HG03196 (cell line): ENCODE data around the gene OTUD7B.

Source experiments
- ATAC-seq: cut with Tn5 transposase; IDR thresholded peaks from one replicate; pipeline ENCODE4 v1.9.1; 2021; ENCODE audit not compliant: unreplicated experiment

Gene OTUD7B

DNA sequence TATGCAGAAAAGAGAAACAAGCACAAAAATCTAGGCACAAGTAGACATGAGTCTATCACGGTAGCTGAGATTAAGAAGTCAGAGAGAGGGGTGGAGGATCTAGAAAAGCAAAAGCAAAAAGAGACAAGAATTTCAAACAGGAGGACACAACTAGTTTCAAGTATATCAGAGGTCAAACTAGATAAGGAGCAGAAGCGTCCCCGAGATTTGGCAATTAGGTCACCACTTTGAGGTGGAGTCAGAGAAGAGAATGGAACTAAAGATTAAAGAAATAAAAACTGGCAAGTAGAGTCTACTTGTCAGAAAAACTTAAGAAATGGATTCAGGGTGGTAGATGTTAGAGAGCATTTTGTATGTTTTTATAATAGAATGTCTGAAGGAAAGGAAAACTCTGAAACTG is 85.2 kb downstream of the OTUD7B start:
- ATAC-seq, result no peak

DNA sequence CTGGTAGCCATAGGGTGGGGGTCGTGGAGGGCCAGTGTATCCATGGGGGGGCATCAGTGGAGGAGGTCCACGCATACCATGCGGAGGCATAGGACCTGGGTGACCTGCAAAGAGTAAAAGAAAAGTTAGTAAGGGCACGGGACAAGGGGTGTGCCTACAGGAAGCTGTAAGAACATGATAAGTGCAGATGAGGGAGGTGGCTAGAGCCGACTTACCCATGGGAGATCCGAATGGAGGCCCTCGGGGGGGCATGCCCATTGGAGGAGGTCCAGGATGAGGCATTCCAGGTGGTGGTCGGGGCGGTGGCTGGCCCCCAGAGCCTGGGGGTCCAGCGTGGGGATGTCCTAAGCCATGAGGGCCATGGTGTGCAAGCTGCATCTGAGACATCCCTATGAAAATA is 86.9 kb downstream of the OTUD7B start:
- ATAC-seq, result no peak

DNA sequence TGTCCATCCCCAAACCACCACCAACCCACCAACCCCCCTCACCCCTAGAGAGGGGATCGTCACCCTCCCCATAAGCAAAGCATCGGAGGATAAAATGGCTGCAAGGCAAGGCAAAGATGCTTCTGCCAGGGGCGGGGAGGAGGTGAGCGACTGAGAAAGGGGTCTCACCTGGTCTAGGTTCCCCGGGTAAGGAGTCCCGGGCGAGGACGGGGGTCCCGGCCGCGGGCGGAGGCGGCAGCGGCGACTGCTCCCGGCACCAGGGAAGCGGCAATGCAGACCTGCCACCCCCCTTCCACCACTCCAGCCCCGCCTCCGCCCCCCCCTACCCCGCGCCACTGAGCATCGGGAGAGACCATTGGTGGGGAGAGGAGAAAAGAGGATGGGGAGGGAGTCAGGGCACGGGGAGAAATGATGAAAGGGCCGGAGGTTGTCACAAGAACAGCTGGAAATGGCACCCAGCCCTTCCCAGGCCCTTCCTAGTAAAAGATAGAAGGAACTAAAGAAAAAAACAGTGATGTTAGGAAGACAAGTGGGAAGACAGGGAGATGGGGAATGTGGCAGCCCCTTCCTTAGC is 92.9 kb downstream of the OTUD7B start, which contains the start of gene SV2A:
Gene SV2A (minus strand): TSS at position 274 of the 574 bp plus-strand sequence. CDS start 4,004 bp downstream, outside the sequence.
- ATAC-seq, result no peak

DNA sequence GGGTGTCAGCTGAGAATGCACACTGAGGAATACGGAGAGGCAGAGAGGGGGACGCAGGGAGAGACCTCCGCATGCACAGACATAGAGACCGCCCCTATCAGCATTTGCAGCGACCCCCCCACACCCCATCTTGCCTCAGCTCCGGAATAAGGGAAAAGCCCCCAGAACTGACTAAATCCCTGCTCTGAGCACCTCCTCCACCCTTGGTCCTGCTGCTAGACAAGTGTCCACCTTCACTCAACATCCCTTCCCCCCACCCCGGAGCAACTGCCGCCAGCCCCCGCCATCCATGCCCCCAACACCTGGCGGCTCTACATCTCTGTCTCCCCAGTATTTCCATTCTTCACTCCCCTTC is 93.7 kb downstream of the OTUD7B start:
- ATAC-seq, result no peak

DNA sequence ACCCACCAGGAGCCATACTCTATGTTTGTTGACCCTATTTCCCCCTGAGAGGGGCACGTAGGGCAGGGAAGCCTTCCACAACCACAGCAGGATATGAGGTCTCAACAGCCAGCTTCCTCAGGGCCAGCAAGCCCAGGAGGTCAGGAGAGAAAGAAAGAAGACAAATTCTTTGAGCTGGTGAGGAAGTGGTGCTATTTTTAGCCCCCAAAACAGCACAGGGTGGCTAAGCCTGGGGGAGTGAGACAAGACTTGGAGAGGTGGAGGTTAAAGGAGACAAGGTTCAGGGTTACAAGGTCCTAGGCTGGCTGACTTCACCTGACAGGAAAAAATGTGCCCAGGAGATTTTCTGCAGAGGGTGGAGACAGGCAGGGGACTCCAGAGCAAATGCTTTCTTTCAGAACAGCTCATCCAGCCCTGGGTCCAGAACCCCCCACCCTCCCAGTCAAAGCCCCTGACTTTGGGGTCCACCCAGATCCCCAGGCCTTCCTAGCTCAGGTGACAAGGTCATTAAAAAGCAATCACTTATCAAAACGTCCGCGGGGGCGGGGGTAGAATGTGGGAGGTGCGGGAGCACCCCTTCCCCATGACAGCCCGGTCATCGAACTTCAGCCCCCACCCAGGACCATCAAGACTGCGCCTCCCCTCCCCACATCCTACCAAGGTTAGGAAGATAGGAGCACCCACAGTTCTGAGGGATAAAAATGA is 94.2 kb downstream of the OTUD7B start:
- ATAC-seq, result no peak

DNA sequence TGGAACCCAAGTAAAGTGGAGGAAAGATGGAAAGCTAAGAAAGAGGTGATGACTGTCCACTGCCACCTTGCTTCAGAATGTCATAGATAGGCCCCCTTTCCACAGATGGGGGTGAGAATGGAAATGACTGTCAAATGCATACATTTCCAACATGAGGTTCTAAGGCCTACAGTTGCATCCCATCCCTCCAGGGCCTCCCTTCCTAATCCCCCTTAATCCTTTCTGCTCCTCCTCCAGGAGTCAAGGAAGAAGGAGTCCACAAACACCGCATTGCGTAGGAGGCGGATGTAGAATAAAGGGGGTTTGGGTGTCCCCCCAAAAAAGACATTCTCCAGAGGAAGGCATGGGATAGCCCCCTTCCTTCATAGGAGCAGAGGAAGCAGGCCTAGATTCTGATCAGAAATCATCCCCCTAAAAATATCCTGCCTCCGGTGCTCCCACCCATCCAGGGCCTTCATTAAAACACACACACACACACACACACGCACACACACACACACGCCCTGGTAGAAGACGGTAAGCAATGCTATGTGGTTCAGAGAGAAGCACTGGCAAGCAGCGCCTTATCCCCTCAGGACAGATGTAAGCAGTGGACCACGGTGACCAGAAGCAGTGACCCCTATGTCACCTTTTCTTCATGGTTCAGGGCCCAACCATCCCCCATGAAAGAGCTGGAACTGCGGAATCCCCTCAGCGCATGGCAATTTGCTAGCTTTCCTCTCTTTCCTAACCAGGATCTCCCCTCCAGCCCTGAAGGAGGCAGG is 94.9 kb downstream of the OTUD7B start:
- ATAC-seq, result no peak

DNA sequence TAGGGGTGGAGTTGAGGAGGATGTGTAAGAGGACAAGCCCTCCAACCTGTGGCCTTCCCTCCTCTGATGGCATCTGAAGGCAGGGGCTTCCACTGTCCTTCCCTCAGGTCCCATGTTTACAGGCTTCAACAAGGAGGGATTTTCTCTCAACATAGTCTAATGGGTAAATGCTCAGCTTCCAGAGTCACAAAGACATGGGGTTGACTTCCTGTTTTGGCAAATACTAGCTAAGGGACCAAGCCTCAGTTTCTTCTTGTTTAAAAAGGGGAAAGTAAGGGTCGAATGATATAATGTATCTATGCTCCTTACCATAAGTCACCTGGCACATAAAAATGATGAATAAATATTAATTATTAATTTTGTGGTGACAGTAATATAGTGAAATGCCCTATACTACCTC is 96.0 kb downstream of the OTUD7B start:
- no peak for ATAC-seq

DNA sequence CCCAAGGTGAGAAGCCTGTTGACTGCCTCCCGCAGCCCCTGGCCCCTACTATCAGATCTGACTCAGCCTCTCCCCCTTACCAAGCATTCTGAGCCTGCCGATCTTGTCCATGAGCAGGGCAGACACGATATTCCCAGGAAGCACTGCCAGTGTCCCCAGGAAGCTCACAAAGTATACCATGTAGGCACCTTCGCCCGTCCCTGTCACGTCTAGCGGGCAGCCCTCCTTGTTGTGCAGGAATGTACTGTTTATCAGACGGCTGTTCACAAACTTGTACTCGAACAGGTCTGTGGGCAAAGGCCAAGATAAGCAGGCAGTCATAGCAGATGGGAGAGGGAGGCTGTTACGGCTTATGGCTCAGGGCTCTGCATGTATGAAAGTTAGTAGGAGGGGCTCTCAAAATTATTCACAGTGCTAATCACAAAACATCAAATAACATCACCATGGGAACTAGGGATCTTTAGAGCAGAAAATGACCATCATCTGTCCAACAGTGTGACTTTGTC is 103.9 kb downstream of the OTUD7B start:
- no peak for ATAC-seq

DNA sequence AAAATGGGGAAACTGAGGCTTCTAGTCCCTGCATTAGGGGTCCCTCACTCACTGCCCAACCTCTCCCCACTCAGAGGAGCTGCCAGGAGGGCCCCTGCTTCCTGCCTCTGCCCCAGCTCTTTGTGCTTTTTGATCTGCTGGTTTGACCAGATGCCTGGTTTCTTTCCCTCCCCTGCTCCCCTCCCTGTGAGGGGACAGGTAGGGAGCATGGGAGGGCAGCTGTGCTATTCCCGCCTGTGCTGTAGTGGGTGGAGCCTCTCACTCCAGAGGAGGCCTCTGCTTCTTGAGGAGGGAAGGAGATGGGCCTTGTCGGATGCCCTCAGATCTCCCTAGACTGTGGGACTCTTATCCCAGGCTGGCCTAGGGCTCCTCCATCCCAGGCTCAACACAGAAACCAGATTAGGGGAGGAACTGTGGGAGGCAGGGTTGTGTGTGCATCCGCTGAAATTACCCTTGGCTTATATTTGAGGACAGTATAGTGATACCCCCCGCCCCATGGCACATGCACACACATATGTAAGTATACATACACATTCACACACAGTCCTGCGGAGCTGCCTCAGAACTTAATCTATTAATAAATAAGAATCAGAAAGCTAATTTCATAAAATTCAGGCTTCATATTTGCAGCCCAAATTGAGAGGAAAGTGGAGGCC is 106.6 kb downstream of the OTUD7B start:
- ATAC-seq, result no peak

DNA sequence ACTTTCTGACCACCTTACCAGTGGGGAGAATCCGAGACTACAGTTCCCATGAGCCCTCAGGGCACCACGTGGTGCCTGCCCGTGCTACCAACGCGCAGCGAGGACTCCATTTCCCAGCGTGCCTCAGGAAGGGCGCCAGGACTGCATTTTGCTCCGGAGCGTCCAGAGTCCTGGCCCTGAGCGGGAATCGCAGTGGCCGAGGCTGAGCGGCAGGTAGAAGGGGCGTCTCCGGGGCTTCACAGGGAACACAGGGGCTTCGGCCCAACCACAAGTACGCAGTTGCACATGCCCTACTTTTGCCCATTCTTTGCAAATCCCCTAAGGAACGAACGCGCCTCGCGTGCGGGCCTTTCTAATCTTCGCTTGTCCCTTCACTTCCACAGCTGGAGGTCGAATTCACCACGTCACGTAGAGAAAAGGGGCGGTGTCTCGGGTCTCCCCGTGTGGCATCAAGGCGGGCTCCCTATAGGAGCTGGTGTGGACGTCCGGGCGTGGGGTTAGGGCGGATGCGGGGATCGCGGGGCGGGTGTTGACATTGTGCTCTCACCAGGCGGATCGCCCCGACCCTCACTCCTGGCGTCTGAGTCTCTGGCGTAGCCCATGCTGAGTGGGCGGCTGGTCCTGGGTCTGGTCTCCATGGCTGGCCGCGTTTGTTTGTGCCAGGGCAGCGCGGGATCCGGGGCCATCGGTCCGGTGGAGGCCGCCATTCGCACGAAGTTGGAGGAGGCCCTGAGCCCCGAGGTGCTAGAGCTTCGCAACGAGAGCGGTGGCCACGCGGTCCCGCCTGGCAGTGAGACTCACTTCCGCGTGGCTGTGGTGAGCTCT is 110.9 kb downstream of the OTUD7B start, which contains the start of gene BOLA1:
Gene BOLA1 (plus strand): TSS at position 109 of the 825 bp plus-strand sequence. CDS start 492 bp downstream, at position 601.
- ATAC-seq, result peak; percentile 93

DNA sequence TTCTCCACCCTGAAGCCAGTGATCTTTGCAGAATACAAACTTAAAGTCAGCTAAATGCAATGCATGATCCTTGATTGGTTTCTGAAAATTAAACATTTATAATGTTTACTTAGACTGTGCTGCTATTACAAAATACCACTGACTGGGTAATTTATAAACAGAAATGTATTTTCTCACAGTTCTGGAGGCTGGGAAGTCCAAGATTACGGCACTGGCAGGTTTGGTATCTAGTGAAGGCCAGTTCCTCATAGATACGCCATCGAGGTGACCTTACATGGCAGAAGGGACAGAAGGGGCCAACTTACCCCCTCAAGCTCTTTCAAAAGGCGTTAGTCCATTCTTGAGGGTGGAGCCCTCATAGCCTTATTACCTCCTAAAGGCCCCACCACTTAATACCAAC is 114.0 kb downstream of the OTUD7B start:
- no peak for ATAC-seq

DNA sequence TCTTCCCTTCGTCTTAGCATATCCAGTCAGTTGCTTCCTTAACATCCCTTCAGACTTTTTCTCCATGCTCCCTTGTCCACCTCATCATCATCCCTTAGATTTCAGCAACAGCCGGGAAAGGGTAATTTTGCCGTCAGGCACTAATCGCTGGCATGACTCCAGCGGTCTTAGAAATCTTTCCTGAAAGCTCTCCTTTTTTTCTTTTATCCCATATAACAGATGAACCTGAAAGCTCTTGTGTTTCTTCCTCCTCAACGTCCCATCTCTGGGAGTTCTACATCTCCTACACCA is 121.6 kb downstream of the OTUD7B start:
- no peak for ATAC-seq

DNA sequence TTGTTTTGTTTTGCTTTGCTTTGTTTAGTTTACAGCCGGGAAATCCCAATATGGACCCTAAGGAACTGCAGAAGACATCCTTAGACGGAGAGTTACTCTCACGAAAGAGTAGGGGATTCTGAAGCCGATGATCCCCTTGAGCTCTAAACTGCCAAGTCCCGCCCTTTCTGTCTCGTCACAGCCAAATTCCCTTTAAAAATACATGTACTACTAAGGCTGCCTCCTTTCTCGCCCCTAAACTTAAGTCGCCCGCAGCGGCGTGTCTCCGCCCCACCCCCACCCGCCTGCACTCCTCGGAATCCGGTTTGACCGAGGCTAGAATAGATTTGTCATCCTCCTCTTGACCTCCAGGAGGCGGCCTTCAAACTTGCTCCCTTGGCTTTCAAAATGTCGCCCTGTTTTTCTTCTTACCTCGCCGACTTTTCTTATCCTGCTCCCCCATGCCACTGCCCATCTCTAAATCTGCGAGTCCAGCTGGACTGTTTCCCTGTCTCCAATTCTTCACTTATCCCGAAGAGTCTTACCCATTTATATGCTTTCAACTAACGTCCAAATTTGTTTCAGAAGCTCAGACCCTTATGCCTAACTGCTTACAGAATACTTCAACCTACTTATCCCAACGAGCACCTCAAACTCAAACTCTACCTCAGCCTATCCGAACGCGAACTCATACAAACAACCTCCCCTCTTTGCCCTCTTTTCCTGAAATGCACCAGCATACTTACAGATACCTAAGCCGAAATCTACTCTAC is 122.1 kb downstream of the OTUD7B start:
- peak; percentile 24 for ATAC-seq
